T-helper 22 cell (primary cell): ENCODE results near the gene PFN1.
"Not testable (repeated sequence)": the region's sequence is repeated elsewhere in the genome, so short reads cannot be mapped to it uniquely, and the experiment has no call there.

Experiments used
- DNase-seq: peaks from one replicate; pipeline ENCODE4 v3.0.0-alpha.2; 2020; ENCODE audit warnings: low read depth

PFN1 gene

DNA sequence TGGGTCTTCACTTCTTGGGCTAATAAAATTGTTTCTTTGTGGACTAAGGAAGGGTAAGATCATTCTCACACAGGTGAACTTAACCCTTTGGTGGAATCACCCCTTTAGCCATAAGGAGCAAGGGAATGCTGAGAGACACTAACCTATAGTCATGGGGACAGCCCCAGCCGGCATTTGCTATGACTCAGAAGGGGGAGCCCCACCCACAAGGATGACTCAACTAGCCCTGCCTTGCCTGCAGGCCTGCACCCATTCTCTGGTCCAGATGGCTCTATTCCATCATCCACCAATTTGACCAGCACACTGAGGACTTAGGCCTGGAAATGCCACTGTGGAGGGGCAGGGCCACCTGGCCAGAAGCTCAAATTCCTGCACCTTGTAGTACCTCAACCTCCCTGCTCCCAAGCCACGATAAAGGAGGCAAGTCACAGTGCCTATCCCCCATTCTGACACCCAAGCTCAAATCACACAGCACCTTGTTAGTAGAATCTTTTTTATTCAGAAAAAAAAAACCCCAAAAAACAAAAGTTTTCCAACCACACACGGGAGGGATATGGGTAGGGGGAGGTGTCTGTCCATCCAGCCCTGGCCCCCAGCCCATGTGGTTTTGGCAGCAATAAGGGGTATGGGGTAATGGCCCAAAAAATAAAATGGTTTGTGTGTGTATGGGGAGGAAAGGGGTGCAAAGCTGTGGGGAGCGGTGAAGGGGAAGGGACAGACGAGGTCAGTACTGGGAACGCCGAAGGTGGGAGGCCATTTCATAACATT, 3.0 kb downstream of the PFN1 start:
- DNase-seq: peak; percentile 72

DNA sequence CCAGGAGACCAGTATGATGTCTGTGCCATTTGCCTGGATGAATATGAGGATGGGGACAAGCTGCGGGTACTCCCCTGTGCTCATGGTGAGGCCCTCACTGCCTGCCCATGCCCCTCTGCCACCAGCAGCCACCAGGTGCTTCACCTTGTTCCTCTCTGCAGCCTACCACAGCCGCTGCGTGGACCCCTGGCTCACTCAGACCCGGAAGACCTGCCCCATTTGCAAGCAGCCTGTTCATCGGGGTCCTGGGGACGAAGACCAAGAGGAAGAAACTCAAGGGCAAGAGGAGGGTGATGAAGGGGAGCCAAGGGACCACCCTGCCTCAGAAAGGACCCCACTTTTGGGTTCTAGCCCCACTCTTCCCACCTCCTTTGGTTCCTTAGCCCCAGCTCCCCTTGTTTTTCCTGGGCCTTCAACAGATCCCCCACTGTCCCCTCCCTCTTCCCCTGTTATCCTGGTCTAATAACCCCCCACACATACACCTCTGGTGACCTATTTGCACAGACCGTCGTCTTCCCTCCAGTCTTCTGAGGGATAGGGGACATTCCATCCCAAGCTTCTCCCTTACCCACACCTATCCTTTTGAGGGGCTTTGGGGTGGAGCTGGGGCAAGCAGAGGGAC, 3.7 kb downstream of the PFN1 start:
- no peak for DNase-seq

DNA sequence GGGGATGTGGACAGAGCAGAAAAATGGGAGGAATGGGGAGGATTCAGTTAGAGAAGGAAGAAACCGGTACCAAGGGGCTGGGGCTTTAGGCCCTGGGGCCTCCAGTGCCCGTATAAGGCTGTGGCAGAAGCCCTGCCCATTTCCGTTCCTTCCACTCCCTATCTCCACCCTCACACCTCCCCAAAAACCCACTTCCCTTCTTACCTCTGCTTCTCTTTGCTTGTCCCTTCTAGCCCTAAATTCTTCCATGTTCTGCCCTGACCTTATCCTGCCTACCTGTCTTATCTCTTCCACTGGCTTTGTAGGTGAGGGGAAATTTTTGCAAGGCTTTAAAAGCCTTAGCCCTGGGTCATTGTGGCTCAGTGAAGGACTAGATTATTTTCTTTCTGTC, 4.2 kb downstream of the PFN1 start:
- peak; percentile 42 for DNase-seq

DNA sequence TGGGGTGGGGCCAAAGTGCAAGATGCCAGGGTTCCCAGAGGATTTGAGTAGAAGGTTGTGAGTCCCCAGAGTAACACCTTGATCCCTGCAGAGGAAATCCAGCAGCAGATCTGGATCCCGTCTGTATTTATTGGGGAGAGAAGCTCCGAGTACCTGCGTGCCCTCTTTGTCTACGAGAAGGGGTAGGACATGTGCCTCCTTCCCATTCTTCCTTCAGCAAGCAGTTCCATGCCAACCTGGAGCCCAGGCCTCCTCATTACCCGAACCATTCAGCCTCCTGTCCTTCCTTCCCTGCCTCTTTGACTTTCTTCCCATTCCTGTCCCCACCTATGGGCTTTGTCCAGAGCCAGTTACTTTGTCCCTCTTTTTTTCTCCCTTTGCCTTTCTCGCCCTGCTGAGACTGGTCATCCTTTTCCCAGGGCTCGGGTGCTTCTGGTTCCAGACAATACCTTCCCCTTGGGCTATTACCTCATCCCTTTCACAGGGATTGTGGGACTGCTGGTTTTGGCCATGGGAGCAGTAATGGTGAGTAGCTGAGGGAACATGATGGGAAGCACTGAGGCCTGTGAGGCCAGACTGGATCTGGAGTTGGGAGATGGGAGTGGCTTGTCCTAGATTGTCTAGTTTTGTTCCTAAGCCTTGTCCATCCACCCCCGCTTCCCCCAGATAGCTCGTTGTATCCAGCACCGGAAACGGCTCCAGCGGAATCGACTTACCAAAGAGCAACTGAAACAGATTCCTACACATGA, 5.4 kb downstream of the PFN1 start:
- no peak for DNase-seq

DNA sequence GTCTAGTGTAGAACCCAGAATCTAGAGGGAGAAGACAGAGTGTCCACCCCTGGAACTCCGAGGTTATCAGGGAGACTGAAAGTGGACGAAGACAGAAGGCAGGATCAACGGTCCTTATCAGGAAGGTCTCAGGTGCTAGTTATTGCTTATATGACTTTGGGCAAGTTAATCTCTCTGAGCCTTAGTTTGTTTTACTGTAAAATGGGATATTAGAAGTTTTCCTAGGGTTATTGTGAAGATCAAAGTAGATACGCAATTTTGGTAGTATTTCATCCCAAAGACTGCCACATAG, 7.1 kb downstream of the PFN1 start:
- no peak for DNase-seq

DNA sequence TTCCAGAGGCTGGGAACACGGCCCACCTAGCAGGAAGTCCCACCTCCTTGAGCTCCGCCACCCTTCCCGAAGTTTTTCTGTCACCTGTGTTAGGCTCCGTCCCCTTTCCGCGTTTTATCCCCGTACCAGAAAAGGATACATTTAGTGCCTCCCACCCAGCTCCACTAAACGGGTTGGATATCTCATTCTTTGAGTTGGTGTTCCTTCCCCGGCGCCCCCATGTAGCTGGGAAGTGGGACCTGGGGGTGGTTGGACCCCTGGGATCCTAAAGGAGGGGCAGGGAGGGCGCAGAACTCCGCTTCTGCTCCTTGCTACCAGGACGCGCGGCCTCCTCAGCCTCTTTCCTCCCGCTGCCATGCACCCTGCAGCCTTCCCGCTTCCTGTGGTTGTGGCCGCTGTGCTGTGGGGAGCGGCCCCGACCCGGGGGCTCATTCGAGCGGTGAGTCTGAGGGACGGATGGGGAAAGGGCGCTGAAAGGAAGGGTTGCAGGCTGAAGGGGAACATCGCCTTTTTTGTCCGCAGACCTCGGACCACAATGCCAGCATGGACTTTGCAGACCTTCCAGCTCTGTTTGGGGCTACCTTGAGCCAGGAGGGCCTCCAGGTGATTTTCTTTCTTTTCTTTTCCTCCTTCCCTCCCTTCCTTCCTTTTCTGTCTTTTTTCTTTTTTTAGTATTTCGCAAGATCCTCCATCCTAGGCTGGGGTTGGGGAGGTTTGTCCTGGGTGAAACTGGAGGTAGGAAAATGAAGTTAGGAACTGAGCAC, 7.6 kb downstream of the PFN1 start:
- peak; percentile 32 for DNase-seq

DNA sequence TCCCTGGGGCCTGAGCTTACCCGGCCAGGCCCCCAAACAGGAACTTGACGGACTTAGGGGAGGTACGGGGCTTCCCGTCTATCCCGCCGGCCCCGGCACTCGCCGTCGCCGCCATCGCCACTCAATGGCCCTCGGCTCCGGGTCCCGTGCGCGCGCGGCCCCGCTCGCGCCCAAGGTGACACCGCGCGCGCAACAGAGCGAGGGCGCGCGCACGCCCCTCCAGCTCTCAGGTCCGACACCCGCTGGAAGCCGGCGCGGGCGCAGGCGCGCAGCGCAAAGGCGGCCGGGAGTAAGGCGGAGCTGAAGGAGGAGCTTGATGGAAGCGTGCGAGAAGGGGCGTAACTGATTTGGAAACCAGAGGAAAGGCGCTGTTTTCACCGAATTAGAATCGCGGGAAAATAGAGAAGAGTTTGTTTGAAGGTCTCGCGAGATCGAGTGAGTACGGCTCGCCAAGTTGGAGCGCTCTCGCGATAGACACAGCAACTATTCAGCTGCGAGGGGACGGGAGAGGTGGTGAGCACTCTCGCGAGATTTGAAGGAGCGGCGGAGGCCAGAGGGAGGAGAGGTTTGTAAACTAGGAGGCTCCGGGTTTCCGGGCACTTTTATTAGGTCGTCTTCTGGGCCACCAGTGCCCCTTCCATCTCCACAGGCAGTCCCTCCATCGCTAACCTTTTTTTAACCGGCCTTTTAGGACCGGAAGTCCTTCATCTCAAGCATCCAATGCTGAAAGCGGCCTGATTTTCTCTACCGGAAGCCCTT, 8.4 kb downstream of the PFN1 start, which contains the start of the genes RNF167 and SLC25A11:
RNF167 (plus strand) TSS at position 473 of the 759 bp plus-strand sequence. CDS start 642 bp downstream, outside the sequence.
SLC25A11 (minus strand) TSS at position 251 of the 759 bp plus-strand sequence; CDS start at position 115, 136 bp downstream.
- DNase-seq: peak; percentile 96

DNA sequence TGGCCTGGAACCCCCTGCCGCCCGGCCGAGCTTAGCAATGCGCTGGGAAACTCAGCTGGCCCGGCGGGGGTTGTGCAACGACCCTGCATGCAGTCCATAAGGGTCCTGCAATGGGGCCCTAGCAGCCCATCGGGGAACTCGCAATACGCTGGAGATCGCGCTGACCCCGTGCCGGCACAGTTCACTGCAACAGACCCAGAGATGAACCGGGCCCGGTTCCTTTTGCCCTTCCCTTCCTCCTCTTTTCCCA, 8.9 kb downstream of the PFN1 start:
- no peak for DNase-seq

DNA sequence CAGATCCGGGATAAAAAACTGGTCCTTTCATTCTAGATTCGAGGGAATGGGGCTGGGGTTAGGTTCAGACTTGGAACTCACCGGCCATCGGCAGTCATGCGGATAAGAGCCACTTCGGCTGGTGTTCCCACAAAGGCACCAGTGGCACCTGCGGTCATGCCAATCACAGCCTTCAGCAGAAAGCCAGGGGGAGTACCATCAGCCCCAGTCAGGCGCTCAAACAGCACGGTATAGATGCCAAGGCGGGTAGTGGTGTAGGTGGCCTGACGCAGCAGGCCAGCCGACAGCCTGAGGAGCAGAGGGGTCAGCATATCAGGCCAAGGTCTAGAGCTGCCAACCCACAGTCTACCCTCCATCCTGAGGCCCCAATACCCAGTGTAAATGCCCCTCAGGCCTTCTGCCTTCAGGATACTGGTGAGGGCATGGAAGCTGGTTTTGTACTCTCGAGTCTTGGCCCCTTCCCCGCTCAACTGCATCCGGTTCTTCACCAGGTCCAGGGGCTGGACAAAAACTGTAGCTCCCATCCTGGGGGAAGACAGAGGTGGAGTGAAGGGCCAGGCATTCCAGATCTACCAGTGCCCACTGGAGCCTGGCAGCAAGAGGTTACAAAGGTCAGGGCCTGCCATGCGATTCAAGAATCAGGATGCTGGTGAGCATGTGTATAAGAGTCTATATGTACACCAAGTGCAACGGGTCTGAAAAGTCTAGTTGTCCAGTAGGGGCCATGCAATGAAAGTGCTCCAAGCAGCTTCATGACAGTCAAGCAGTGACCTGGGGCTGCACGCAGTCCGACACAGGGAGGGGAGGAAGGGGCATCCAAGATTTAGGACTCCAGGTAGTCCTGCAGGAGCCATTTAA, 9.4 kb downstream of the PFN1 start:
- no peak for DNase-seq

DNA sequence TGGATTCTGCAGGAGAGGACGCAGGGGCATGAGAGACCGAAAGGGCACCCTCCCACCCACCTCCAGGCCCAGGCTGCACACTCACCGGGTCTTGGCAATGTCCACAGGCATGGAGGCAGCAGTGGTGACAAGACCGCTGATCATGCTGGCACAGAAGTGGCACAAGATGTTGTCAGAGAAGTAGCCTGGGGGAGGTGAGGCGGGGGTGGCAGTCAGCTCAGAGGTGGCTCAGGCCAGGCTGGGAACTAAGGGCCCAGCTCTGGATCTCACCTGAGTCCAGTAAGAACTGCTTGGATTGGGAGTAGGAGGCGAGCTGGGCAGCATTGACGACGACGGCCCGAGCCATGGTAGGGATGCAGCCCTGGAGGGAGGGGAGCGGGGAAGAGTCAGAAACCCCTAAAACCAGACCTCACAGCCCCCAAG, 10.2 kb downstream of the PFN1 start:
- DNase-seq: no peak

DNA sequence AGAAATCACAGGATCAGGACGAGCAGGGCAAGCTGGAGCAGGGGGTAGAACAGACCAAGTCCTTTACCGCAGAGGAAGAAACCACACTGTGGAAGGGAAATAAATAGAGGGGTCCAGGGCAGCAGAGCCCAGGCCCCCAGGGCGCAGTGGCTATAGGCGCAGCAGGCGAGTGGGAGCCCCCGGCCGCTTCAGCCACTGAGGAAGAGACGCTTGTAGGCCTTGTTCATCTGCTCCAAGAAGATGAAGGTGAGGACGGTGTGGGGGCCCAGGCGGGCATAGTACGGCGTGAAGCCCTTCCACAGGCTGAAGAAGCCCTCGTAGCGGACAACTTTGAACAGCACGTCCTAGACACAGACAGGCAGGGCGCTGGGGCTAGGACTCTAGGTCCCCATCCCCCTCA, 10.8 kb downstream of the PFN1 start:
- DNase-seq: no peak

DNA sequence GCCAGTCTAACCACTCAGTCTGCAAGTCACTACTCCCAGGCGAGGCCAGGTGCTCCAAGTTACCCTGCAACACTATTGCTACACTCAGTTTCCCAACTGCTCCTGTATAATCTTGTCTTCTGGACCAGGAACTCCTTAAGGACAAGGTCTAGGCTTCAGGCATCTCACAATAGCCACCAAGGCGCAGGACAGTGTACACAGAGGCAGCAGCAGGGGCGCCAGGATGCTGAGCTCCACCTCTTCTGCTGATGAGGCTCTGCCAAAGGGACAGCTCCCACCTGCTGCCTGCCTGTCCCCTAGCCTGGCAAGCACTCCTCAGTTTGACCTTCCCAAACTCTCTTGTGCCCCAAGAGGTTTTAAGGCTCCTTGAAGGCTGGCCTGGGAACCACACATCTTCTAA, 11.9 kb downstream of the PFN1 start:
- DNase-seq: no peak

DNA sequence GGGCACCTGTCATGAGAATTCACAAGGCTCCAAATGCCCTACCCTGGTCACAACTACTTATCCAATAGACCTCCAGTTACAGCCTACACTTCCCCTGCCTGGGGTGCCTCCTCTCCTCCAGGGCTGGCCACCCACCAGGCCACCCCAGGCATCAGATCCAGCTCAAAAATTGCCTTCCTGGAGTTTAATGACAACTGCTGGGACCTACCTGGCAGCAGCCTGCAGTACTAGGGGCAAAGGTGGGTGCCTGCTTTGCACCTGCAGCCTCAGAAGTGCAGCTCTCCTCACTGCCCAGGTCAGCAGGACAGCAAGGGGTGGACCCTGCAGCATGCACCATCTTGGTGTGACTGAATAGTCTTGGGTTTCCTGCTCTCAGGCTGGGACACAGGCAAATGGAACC, 12.7 kb downstream of the PFN1 start:
- DNase-seq: no peak

DNA sequence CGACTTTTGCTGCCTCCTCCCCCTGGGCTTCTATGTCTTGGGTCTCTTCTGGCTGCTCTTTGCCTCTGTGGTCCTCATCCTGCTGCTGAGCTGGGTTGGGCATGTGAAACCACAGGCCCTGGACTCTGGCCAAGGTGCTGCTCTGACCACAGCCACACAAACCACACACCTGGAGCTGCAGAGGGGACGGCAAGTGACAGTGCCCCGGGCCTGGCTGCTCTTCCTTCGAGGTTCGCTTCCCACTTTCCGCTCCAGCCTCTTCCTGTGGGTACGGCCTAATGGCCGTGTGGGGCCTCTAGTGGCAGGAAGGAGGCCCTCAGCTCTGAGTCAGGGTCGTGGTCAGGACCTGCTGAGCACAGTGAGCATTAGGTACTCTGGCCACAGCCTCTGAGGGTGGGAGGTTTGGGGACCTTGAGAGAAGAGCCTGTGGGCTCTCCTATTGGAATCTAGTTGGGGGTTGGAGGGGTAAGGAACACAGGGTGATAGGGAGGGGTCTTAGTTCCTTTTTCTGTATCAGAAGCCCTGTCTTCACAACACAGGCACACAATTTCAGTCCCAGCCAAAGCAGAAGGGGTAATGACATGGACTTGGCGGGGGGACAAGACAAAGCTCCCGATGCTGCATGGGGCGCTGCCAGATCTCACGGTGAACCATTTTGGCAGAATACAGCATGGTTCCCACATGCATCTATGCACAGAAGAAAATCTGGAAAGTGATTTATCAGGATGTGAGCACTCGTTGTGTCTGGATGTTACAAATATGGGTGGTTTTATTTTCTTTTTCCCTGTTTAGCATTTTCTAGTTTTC, 14.0 kb downstream of the PFN1 start:
- no peak for DNase-seq

DNA sequence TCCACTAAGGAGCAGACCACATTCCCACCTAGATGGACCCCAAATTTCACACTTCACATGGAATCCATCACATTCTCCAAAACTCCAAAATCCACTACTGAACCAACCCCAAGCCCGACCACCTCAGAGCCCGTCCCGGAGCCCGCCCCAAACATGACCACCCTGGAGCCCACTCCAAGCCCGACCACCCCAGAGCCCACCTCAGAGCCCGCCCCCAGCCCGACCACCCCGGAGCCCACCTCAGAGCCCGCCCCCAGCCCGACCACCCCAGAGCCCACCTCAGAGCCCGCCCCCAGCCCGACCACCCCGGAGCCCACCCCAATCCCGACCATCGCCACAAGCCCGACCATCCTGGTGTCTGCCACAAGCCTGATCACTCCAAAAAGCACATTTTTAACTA, 14.7 kb downstream of the PFN1 start:
- DNase-seq: no peak

DNA sequence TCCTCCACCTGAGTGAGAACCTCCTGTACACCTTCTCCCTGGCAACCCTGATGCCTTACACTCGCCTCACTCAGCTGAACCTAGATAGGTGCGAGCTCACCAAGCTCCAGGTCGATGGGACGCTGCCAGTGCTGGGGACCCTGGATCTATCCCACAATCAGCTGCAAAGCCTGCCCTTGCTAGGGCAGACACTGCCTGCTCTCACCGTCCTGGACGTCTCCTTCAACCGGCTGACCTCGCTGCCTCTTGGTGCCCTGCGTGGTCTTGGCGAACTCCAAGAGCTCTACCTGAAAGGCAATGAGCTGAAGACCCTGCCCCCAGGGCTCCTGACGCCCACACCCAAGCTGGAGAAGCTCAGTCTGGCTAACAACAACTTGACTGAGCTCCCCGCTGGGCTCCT, 15.6 kb downstream of the PFN1 start:
- DNase-seq: no peak

DNA sequence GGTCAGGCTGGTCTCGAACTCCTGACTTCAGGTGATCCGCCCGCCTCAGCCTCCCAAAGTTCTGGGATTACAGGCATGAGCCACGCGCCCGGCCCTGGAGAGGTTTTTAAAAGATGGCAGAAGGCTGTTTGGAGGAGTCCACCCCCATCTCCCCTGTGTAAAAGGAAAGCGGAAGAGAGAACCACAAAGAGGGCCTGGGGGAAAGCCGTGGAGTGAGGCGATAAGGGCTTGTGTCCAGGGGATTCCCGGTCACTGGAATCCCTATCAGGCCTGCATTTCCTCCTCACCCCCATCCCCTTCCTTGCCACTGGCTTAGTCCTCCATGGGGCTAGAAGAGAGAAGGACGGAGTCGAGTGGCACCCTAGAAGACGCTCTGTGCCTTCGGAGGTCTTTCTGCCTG, 16.4 kb downstream of the PFN1 start, which contains the start of gene GP1BA:
GP1BA (plus strand) TSS at position 315 of the 400 bp plus-strand sequence. CDS start 328 bp downstream, outside the sequence.
- DNase-seq: no peak

DNA sequence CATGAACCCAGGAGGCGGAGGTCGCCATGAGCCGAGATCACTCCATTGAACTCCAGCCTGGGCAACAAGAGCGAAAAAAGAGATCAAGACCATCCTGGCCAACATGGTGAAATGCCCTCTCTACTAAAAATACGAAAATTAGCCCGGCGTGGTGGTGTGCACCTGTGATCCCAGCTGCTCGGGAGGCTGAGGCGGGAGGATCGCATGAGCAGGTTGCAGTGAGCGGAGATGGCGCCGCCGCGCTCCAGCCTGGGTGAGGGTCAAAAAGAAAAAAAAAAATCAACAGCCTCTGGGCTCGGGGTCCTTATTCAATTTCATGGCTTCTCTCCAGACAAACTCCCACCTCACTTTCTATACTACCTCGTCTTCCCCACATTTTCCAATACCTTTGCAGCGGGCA, 19.4 kb downstream of the PFN1 start:
- DNase-seq: no peak

DNA sequence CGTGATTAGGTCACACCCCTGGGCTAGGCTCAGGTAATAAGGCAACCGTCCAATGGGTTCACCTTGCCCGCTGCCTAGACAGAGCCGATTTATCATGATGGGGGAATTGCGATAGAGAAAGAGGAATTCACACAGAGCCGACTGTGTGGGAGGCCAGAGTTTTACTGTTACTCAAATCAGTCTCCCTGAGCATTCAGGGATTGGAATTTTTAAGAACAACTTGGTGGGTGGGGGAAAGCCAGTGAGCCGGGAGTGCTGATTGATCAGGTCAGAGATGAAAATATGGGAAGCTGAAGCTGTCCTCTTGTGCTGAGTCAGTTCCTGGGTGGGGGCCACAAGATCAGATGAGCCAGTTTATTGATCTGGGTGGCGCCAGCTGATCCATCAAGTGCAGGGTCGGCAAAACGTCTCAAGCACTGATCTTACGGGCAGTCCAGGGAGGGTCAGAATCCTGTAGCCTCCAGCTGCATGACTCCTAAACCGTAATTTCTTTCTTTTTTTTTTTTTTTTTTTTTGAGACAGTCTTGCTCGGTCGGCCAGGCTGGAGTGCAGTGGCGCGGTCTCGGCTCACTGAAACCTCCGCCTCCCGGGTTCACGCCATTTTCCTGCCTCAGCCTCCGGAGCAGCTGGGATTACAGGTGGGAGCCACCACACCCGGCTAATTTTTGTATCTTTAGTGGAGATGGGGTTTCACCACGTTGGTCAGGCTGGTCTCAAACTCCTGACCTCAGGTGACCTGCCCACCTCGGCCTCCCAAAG, 21.6 kb downstream of the PFN1 start:
- not testable (repeated sequence) for DNase-seq
